Epithelial cell of prostate (primary cell): ENCODE data around the gene KRTAP10-9.
"Not testable (repeated sequence)": the region's sequence is repeated elsewhere in the genome, so short reads cannot be mapped to it uniquely, and the experiment has no call there.

ENCODE experiments used
- DNase-seq: peaks from one replicate; pipeline ENCODE4 v3.0.0-alpha.2; 2011; ENCODE audit warnings: low read depth, low spot score
- H3K27ac ChIP-seq: fragments of 450-650 bp; 2 replicates; pipeline ENCODE4 v1.5.1; 2017; ENCODE audit warnings: mild to moderate bottlenecking

KRTAP10-9 gene

DNA sequence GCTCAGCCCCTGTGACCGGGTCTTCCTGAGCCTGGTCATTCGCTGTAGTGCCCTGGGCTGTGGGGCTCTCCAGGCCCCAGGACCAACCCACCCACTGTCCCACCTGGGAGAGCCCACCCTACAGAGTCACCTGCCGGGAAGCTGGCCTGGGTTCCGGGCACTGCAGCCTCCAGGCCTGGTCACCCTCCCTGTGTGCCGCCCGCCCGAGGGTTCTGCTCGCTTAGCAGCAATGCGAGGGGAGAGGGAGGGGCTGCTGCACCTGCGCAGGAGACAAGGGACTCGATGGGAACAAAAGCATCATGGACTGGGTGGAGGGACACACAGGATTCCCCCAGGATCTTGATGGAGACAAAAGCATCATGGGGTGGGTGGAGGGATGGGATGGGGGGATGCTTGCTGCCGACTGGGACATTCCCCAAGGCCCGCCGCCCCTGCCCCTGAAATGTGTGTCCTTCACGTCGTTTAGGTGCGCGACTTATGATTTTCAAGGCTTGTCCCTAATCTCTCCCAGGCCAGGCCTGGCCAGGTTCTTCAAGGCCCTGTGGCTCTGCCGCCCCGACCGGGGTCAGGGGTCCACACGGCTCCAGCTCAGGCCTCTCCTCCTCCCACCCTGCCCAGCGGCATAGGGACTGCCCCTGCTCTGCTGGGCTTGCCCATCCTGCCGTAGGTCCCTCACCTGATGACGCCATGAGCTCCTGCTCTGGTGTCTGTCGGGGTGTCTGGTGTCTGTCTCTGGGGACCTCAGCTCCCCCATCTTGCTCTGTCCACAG lies 13.3 kb upstream of the KRTAP10-9 start:
- no peak for DNase-seq
- no peak overlapping the region for H3K27ac ChIP-seq

- DNase-seq, result no peak
- H3K27ac ChIP-seq, result no peak overlapping the region
Measured at GRCh38 chr21:44614161-44614631, 12.7 kb upstream of the KRTAP10-9 start.

- DNase-seq, result no peak
- no peak overlapping the region for H3K27ac ChIP-seq
Measured at GRCh38 chr21:44614961-44615391, 11.9 kb upstream of the KRTAP10-9 start.

DNA sequence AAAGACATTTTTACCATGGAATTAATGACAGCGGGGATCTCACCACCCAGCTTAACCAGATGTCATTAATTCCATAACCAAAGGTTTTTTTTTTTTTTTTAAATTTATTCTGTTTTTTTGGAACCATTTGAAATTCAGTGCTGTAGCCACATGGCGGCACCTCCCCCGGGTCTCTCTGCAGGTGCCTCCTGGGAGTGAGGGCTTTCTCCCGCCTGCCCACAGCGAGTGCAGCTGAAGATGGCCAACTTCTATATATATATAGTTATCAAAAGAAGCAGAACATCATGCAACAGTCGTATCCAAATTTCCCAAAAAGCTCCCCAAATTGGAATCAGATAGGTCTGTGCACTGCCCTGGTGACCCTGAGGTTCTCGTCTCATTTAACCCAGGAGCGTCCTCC lies 11.4 kb upstream of the KRTAP10-9 start:
- no peak for DNase-seq
- H3K27ac ChIP-seq, result no peak overlapping the region

- no peak for DNase-seq
- no peak overlapping the region for H3K27ac ChIP-seq
Measured at GRCh38 chr21:44615911-44616590, 10.8 kb upstream of the KRTAP10-9 start.

DNA sequence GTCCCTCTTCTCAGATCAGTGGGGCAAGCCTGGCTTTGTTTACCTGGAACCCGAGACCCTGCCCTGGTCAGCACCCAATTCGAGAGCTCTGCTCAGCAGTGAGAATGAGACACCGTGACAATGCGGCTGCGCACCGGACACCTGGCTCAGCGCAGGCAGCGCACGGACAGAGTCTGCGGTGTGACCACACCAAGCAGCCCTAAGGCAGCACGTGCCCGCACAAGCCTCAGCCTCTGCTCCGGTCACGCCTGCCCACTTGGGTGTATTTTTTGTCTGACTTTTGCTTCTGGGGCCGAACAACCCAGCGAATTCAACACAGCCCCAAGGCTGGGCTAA lies 10.3 kb upstream of the KRTAP10-9 start:
- H3K27ac ChIP-seq, result no peak overlapping the region

GRCh38 chr21:44617071-44617501 lies 9.8 kb upstream of the KRTAP10-9 start:
- H3K27ac ChIP-seq, result no peak overlapping the region
- DNase-seq, result no peak

More for the DNA sequence above, 10.3 kb upstream of the KRTAP10-9 start:
- no peak for DNase-seq

GRCh38 chr21:44618504-44618903 lies 8.4 kb upstream of the KRTAP10-9 start:
- DNase-seq, result no peak
- H3K27ac ChIP-seq, result no peak overlapping the region

DNA sequence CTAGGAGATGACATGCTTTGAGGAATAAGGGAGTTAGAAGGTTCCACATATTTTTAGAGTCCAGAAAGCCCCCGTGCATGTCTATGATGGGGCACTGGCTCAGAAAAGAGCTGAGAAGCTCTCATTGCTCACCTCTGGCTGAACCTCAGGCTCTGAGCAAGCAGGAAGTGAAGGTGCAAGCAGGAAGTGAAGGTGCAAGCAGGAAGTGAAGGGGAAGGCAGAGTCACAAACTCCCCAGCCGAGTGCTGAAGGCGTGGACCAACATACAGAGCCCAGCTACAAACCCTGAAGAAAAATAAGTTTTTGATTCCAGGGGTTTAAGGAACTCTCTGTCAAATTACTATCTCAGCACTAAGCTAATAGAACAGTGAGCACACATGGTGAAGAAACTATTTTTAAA lies 8.0 kb upstream of the KRTAP10-9 start:
- DNase-seq, result no peak
- no peak overlapping the region for H3K27ac ChIP-seq

GRCh38 chr21:44619886-44620285 lies 7.0 kb upstream of the KRTAP10-9 start:
- H3K27ac ChIP-seq, result no peak overlapping the region
- no peak for DNase-seq

GRCh38 chr21:44623575-44623974 lies 3.3 kb upstream of the KRTAP10-9 start:
- DNase-seq, result no peak
- H3K27ac ChIP-seq, result no peak overlapping the region

GRCh38 chr21:44625756-44626155 lies 1.1 kb upstream of the KRTAP10-9 start:
- DNase-seq, result no peak
- H3K27ac ChIP-seq, result no peak overlapping the region

DNA sequence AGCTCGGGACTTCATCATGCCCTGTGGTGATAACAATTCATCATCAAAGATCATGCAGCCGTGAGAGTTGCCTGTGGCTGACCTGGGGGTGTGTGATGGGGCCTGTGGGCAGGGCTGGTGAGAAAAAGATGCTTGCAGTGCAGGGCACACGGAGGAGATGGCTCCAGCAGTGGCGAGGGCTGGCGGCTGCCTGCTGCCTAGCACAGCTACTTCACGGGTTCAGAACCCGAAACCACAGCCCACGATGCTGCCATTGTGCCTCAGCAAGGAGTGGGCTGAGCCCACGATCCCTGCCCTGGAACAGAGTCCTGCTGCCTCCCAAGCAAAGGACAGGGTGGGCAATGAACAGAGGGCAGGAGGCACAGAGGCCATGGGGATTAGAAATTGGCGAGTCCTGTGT lies 631 bp upstream of the KRTAP10-9 start:
- no peak overlapping the region for H3K27ac ChIP-seq
- no peak for DNase-seq

DNA sequence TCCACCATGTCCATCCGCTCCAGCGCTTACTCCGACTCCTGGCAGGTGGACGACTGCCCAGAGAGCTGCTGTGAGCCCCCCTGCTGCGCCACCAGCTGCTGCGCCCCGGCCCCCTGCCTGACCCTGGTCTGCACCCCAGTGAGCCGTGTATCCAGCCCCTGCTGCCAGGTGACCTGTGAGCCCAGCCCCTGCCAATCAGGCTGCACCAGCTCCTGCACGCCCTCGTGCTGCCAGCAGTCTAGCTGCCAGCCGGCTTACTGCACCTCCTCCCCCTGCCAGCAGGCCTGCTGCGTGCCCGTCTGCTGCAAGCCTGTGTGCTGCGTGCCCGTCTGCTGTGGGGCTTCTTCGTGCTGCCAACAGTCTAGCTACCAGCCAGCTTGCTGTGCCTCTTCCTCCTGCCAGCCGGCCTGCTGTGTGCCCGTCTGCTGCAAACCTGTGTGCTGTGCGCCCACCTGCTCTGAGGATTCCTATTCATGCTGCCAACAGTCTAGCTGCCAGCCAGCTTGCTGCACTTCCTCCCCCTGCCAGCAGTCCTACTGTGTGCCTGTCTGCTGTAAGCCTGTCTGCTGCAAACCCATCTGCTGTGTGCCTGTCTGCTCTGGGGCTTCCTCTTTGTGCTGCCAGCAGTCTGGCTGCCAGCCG lies 409 bp downstream of the KRTAP10-9 start:
- DNase-seq, H3K27ac ChIP-seq: not testable (repeated sequence)

- not testable (repeated sequence) for H3K27ac ChIP-seq, DNase-seq
Measured at GRCh38 chr21:44627831-44628233, 939 bp downstream of the KRTAP10-9 start.

- no peak for DNase-seq
- H3K27ac ChIP-seq, result no peak overlapping the region
Measured at GRCh38 chr21:44628707-44629391, 2.0 kb downstream of the KRTAP10-9 start.

GRCh38 chr21:44630440-44630839 lies 3.5 kb downstream of the KRTAP10-9 start:
- no peak for DNase-seq
- no peak overlapping the region for H3K27ac ChIP-seq

DNA sequence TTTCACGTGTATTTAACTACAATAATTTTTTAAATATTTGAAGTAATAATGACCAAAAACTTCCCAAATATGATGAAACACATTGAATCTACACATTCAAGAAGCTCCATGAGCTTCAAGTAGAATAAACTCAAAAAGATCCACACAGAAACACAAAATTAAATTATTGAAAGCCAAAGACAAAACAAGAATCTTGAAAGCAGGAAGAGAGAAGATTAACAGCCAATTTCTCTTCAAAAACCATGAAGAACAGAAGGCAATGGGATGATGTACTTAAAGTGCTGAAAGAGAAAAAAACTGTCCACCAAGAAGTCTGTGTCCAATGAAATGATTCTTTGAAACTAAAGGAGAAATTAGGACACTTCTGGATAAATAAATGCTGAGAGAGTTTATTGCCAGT lies 5.2 kb downstream of the KRTAP10-9 start:
- H3K27ac ChIP-seq, result no peak overlapping the region
- no peak for DNase-seq

GRCh38 chr21:44636209-44637017 lies 9.5 kb downstream of the KRTAP10-9 start:
- no peak overlapping the region for H3K27ac ChIP-seq
- DNase-seq, result no peak
